Activated CD8-positive, alpha-beta memory T cell treated with anti-CD3 and anti-CD28 coated beads for 48 hours (primary cell): ENCODE results near the gene INTS1.
"Not testable (repeated sequence)": the region's sequence is repeated elsewhere in the genome, so short reads cannot be mapped to it uniquely, and the experiment has no call there.

Experiments
- DNase-seq, 3 experiments: peaks; one replicate each; pipeline ENCODE4 v3.0.0-alpha.2; 2020; ENCODE audit warnings: low read depth in 2 of 3, low spot score in 2 of 3

Gene INTS1

DNA sequence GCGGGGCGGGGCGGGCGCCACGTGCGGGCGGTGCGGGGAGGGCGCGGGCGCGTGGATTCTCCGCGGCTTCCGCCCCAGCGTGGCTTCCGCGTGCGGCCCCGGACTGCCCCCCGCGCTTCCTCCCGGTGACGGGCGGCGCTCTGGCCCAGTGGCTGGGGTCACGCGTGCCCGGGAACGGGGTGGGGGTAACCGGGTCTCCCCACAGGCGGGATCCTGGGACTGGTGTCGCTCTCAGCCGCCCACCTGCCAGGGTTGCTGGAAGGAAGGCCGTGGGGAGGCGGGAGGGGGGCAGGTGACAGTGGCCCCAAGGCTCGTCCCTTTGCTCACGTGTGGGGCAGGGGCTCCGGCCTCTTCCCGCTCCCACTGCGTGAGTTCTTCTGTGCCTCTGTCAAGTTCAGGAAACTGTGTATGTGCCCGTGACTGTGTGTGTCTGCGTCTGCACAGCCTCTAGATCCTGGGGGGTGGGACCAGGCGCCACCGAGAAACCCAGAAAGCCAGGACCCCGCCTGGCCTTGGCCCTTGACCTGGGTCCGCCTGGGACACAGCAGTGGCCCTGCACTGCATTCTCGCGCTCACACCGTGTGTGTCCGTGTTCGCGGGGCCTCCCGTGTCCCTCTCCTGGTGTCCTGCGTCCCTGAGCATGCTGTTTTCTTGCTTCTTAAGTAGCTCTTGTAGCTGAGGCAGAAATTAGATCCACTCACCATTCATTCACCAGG, 27.2 kb upstream of the INTS1 start:
- no peak for DNase-seq

DNA sequence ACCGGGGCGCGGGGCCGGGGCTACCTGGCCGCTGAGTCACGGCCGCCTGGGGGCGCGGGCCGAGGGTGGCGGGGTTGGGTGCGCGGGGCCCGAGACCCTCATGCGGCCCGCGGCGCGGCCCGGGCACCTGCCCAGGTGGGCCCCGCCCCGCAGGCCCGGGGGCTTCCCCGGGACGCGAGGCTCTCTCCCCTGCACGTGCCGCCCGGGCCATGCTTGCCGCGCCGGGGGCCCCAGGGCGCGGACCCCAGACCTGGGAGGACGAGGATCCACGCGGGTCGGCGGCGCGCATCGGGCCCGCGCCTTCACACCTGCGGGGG, 26.7 kb upstream of the INTS1 start:
- DNase-seq, result no peak

- DNase-seq, result no peak
Measured at GRCh38 chr7:1529383-1530116, 25.4 kb upstream of the INTS1 start.

- no peak for DNase-seq
Measured at GRCh38 chr7:1526271-1526754, 22.1 kb upstream of the INTS1 start.

GRCh38 chr7:1525409-1525808, 21.2 kb upstream of the INTS1 start:
- DNase-seq, result no peak

DNA sequence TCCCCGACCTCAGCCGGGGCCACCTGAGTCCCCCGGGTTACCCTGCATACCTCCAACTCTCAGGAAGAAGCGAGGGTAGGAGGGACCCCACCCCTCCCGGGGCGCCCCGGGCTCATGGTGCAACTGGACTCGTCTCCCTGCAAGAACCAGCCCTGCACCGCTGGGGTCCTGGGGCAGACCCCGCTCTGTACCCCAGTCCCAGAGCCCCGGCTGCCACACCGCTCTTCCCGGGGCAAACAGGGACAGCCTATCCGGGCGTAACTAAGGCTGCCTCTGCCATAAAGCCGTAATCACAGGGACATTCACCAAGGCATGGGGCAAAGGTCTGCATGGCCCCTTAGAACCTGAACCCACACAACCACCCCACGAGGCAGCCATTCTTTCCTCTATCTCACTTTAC, 19.7 kb upstream of the INTS1 start:
- no peak for DNase-seq

DNA sequence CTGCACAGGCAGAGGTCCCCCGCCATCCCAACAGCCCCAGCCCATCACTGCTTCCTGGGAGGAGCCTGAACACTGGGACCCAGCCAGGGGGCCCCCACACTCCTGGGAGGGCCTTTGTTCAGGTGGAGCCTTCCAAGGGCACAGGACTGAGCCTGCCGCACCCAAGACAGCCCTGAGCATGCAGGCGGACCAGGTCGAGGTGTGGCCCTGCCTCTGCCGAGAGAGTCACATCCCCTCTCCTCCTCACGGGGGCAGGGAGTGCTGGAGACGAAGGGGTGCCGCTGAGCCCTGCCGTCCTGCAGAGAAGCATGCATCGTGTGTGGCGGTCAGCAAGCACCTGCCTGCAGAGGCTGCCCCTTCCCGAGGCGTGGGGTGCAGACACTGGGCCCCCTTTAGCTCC, 19.0 kb upstream of the INTS1 start:
- no peak for DNase-seq

- DNase-seq, result no peak
Measured at GRCh38 chr7:1521456-1521855, 17.3 kb upstream of the INTS1 start.

DNA sequence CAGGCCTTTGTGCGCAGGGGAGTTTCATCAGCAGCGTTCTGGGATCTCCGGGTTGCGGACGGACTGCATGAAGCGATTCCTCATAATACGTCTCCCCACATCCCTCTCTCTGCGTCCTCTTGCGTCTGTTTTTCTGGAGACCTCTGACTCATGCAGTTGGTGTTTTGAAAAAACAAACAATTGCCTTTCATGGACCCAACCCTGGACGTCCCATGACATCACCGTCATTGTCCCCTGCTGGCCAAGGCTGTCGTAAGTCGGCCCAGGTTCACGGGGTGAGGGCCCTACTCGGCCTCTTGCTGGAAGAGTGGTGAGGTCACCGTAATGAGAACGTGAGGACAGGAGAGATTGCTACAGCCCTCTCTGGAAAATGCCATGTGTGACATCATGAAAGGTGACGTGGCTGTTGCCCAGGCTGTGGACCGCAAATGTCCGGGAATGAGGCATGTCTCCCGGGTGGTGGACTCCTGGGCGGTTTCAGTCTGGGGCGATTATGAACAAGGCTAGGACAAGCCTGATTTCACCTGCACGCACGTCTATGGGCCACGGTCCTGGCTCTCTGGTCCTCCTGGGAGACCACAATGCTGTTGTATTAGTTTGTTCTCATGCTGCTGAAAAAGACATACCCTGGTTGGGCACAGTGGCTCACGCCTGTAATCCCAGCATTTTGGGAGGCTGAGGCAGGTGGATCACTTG, 16.5 kb upstream of the INTS1 start:
- DNase-seq, result no peak

GRCh38 chr7:1519322-1519922, 15.2 kb upstream of the INTS1 start:
- not testable (repeated sequence) for DNase-seq

DNA sequence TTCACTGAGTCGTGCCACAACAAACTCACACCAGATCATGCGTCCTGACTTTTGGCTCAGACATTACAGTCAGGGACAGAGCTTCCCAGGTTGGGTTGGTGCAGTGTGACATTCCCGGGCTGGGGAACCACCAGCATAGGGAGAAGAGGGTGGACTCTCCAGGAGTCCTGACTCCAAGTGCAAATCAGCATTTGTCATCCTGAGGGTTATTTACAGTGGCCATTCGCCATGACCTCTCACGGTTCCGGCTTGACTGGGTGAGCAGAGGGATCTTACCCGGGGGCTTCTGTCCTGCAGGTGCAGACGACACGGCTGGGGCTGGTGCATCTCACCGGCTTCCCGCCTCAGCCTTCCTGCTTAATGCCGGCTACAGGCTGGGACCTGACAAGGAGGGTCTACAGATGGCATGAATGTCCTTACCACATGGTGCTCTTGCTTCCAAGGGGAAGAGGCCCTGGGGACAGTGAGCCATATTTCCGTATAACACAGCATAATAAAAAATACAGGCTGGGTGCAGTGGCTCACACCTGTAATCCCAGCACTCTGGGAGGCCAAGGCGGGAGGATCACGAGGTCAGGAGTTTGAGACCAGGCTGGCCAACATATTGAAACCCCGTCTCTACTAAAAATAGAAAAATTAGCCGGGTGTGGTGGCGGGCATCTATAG, 12.5 kb upstream of the INTS1 start:
- no peak for DNase-seq

- not testable (repeated sequence) for DNase-seq
Measured at GRCh38 chr7:1515509-1515967, 11.3 kb upstream of the INTS1 start.

- no peak for DNase-seq
Measured at GRCh38 chr7:1514995-1515401, 10.8 kb upstream of the INTS1 start.

DNA sequence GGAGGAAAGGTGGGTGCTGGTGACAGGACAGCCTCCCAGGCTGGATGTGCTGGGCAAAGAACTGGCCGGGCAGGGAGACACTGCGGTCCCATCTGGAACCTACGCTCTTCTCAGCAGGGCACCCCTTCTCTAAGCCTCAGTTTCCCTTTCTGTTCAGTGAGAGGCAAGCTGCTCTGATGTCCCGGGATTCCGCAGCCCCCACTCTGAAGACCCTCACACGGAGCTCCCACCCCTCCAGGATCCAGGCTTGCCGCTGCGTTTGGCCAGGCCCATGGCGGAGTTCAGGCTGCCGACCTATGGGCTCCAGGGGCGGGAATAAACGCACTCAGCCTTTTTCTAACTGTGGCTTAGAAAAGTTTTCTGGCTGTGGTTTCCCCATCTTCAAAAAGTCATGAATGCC, 10.2 kb upstream of the INTS1 start:
- no peak for DNase-seq

- DNase-seq, result no peak
Measured at GRCh38 chr7:1513657-1514095, 9.5 kb upstream of the INTS1 start.

GRCh38 chr7:1512781-1513656, 8.8 kb upstream of the INTS1 start:
- no peak for DNase-seq

- no peak for DNase-seq
Measured at GRCh38 chr7:1511444-1512422, 7.5 kb upstream of the INTS1 start.

DNA sequence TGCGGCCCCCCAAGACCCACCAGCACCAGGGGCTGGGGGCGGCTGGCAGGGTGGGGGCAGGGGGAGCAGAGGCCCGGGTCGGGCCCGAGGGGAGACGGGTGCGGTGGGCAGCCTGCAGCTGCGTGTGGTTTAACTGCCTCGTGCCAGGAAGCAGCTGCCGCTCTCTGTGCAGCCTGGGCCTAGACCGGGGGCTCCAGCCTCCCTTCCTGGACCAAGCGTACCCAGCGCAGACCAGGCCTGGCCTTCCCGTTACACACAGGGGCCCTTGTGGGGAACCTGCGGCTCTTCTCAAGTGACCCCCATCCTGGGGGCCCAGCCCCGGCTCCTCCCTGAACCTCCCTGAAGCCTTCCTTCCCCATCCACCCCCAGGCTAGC, 6.6 kb upstream of the INTS1 start:
- DNase-seq, result no peak

DNA sequence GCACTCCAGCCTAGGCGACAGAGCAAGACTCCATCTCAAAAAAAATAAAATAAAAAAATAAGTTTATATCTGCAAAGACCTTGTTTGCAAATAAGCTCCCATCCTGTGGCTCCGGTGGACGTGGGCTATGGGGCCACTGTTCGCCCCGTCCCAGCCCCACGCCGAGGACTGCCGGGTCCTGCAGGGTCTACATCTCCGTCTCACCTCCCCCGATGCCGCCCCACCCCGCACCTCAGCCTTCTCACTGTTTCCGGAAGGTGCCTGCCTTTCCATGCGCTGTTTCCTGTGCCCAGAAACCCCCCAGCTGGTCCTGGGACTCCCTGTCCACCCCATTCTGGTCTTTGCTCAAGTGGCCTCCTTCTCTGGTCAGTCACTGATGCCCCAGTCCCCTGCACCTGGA, 5.0 kb upstream of the INTS1 start:
- no peak for DNase-seq
